NCI-H2196 (cell line): ENCODE measurements around the gene MSH5.

Experiments
- DNase-seq: peaks from one replicate; lab custom pipeline; 2025; ENCODE audit not compliant: unreplicated experiment; lab: John Stamatoyannopoulos, UW

Gene MSH5

GRCh38 chr6:31752739-31753319 is 13.0 kb downstream of the MSH5 start:
- DNase-seq, result no peak

- no peak for DNase-seq
Measured at GRCh38 chr6:31758281-31758680, 18.5 kb downstream of the MSH5 start.

GRCh38 chr6:31760790-31761189 is 21.0 kb downstream of the MSH5 start:
- DNase-seq, result no peak

- DNase-seq, result no peak
Measured at GRCh38 chr6:31761343-31761742, 21.5 kb downstream of the MSH5 start.

GRCh38 chr6:31762356-31762755 is 22.6 kb downstream of the MSH5 start, which contains the start of gene SAPCD1:
TSS of gene SAPCD1 (plus strand) at chr6:31762656. CDS start at chr6:31763055, 399 bp downstream.
- no peak for DNase-seq

GRCh38 chr6:31762878-31763618 is 23.2 kb downstream of the MSH5 start:
- DNase-seq, result no peak

GRCh38 chr6:31763619-31763940 is 23.8 kb downstream of the MSH5 start:
- DNase-seq, result no peak

- DNase-seq, result no peak
Measured at GRCh38 chr6:31764198-31764597, 24.4 kb downstream of the MSH5 start.

GRCh38 chr6:31765559-31765909 is 25.7 kb downstream of the MSH5 start:
- no peak for DNase-seq

GRCh38 chr6:31765910-31766794 is 26.3 kb downstream of the MSH5 start:
- no peak for DNase-seq

- DNase-seq, result no peak
Measured at GRCh38 chr6:31767096-31767645, 27.4 kb downstream of the MSH5 start.

- no peak for DNase-seq
Measured at GRCh38 chr6:31768363-31769257, 28.8 kb downstream of the MSH5 start.

- peak; percentile 64 for DNase-seq
Measured at GRCh38 chr6:31769684-31770371, 30.0 kb downstream of the MSH5 start.

GRCh38 chr6:31770860-31771259 is 31.1 kb downstream of the MSH5 start:
- DNase-seq, result no peak

- DNase-seq, result no peak
Measured at GRCh38 chr6:31771992-31772358, 32.2 kb downstream of the MSH5 start.

- DNase-seq, result no peak
Measured at GRCh38 chr6:31775184-31775583, 35.4 kb downstream of the MSH5 start.

- no peak for DNase-seq
Measured at GRCh38 chr6:31775633-31776484, 36.1 kb downstream of the MSH5 start.

- peak; percentile 55 for DNase-seq
Measured at GRCh38 chr6:31776485-31776988, 36.7 kb downstream of the MSH5 start.
